HG02678 (cell line): ENCODE measurements around the gene PAX3.

ENCODE experiments used
- ATAC-seq: cut with Tn5 transposase; IDR thresholded peaks from one replicate; pipeline ENCODE4 v1.9.1; 2021; ENCODE audit warnings: mild to moderate bottlenecking, moderate library complexity; ENCODE audit not compliant: unreplicated experiment

PAX3 gene

GRCh38 chr2:222271854-222272253 is 26.9 kb downstream of the PAX3 start:
- no peak for ATAC-seq

GRCh38 chr2:222270396-222270795 is 28.4 kb downstream of the PAX3 start:
- ATAC-seq: no peak

- ATAC-seq: no peak
Measured at GRCh38 chr2:222269132-222269531, 29.7 kb downstream of the PAX3 start.

- no peak for ATAC-seq
Measured at GRCh38 chr2:222268311-222268990, 30.3 kb downstream of the PAX3 start.

- no peak for ATAC-seq
Measured at GRCh38 chr2:222264791-222265320, 33.9 kb downstream of the PAX3 start.

GRCh38 chr2:222261504-222261903 is 37.3 kb downstream of the PAX3 start:
- ATAC-seq: no peak

GRCh38 chr2:222257645-222258044 is 41.2 kb downstream of the PAX3 start:
- ATAC-seq: no peak

- no peak for ATAC-seq
Measured at GRCh38 chr2:222256250-222256649, 42.5 kb downstream of the PAX3 start.

GRCh38 chr2:222255090-222255489 is 43.7 kb downstream of the PAX3 start:
- ATAC-seq: no peak

GRCh38 chr2:222250313-222250712 is 48.5 kb downstream of the PAX3 start:
- no peak for ATAC-seq

- no peak for ATAC-seq
Measured at GRCh38 chr2:222249444-222249843, 49.4 kb downstream of the PAX3 start.

- ATAC-seq: no peak
Measured at GRCh38 chr2:222248818-222249217, 50.0 kb downstream of the PAX3 start.

GRCh38 chr2:222248256-222248655 is 50.5 kb downstream of the PAX3 start:
- ATAC-seq: no peak

GRCh38 chr2:222242532-222242931 is 56.3 kb downstream of the PAX3 start:
- ATAC-seq: no peak

GRCh38 chr2:222241128-222241870 is 57.5 kb downstream of the PAX3 start:
- no peak for ATAC-seq

- no peak for ATAC-seq
Measured at GRCh38 chr2:222240676-222241049, 58.1 kb downstream of the PAX3 start.

- no peak for ATAC-seq
Measured at GRCh38 chr2:222239945-222240675, 58.7 kb downstream of the PAX3 start.

GRCh38 chr2:222239091-222239490 is 59.7 kb downstream of the PAX3 start:
- no peak for ATAC-seq

GRCh38 chr2:222238072-222238471 is 60.7 kb downstream of the PAX3 start:
- no peak for ATAC-seq

GRCh38 chr2:222232839-222233238 is 66.0 kb downstream of the PAX3 start:
- no peak for ATAC-seq

GRCh38 chr2:222232372-222232771 is 66.4 kb downstream of the PAX3 start:
- no peak for ATAC-seq

- ATAC-seq: no peak
Measured at GRCh38 chr2:222228054-222228453, 70.7 kb downstream of the PAX3 start.
